GM21717 (cell line): Measurements from ENCODE around the gene ANGEL1.

Experiments used
- ATAC-seq: cut with Tn5 transposase; IDR thresholded peaks from one replicate; pipeline ENCODE4 v1.9.1; 2021; ENCODE audit warnings: mild to moderate bottlenecking, moderate library complexity; ENCODE audit not compliant: unreplicated experiment

ANGEL1 gene

GRCh38 chr14:76826122-76826521 lies 13.4 kb upstream of the ANGEL1 start, which contains the start of gene LRRC74A:
LRRC74A (plus strand) TSS chr14:76826408; CDS start chr14:76826698, 290 bp downstream.
- no peak for ATAC-seq

- no peak for ATAC-seq
Observed at GRCh38 chr14:76820700-76821099, 8.0 kb upstream of the ANGEL1 start.

- ATAC-seq: no peak
Observed at GRCh38 chr14:76814726-76815645, 2.3 kb upstream of the ANGEL1 start.

- ATAC-seq: no peak
Observed at GRCh38 chr14:76812093-76812421, 625 bp downstream of the ANGEL1 start.

GRCh38 chr14:76811561-76811960 lies 1.1 kb downstream of the ANGEL1 start:
- no peak for ATAC-seq

GRCh38 chr14:76810953-76811400 lies 1.7 kb downstream of the ANGEL1 start:
- ATAC-seq: no peak

- ATAC-seq: no peak
Observed at GRCh38 chr14:76810525-76810924, 2.2 kb downstream of the ANGEL1 start.

- ATAC-seq: no peak
Observed at GRCh38 chr14:76808990-76809389, 3.7 kb downstream of the ANGEL1 start.

- no peak for ATAC-seq
Observed at GRCh38 chr14:76808011-76808410, 4.7 kb downstream of the ANGEL1 start.

- no peak for ATAC-seq
Observed at GRCh38 chr14:76806446-76806845, 6.2 kb downstream of the ANGEL1 start.

- no peak for ATAC-seq
Observed at GRCh38 chr14:76793956-76794355, 18.7 kb downstream of the ANGEL1 start.

- no peak for ATAC-seq
Observed at GRCh38 chr14:76793324-76793723, 19.4 kb downstream of the ANGEL1 start.

- ATAC-seq: no peak
Observed at GRCh38 chr14:76792422-76792821, 20.3 kb downstream of the ANGEL1 start.

GRCh38 chr14:76786601-76787000 lies 26.1 kb downstream of the ANGEL1 start:
- no peak for ATAC-seq

- no peak for ATAC-seq
Observed at GRCh38 chr14:76784881-76785280, 27.8 kb downstream of the ANGEL1 start.

GRCh38 chr14:76784266-76784874 lies 28.3 kb downstream of the ANGEL1 start:
- no peak for ATAC-seq

GRCh38 chr14:76782885-76783566 lies 29.7 kb downstream of the ANGEL1 start:
- ATAC-seq: no peak

- no peak for ATAC-seq
Observed at GRCh38 chr14:76782115-76782884, 30.4 kb downstream of the ANGEL1 start.

- no peak for ATAC-seq
Observed at GRCh38 chr14:76781648-76782051, 31.0 kb downstream of the ANGEL1 start.

GRCh38 chr14:76780875-76781647 lies 31.6 kb downstream of the ANGEL1 start:
- ATAC-seq: no peak
